GM13976 (cell line): ENCODE measurements around the gene SLC25A23.

ENCODE experiments used
- DNase-seq: peaks from one replicate; pipeline ENCODE4 v3.0.0; 2012; ENCODE audit warnings: low spot score
- CTCF ChIP-seq: IDR thresholded peaks from 2 replicates; pipeline ENCODE4 v1.5.1; 2012; ENCODE audit warnings: borderline replicate concordance, mild to moderate bottlenecking; ENCODE audit not compliant: insufficient read depth; ENCODE audit errors: extremely low read depth, missing control alignments, control extremely low read depth
- in situ Hi-C: fragments of 300-500 bp; cut with MboI; formaldehyde crosslinking; loops from one replicate; pipeline ENCODE4 v1.12.0; 2022; ENCODE audit warnings: low sequenced_read_pairs, mixed read lengths, inconsistent platforms; ENCODE audit not compliant: unreplicated experiment

The SLC25A23 gene

GRCh38 chr19:6480848-6481415 is 21.3 kb upstream of the SLC25A23 start:
- in situ Hi-C loops, result no loop called here
- no peak for TF ChIP-seq CTCF
- DNase-seq, result peak; percentile 43

GRCh38 chr19:6479836-6480398 is 20.3 kb upstream of the SLC25A23 start:
- no peak for DNase-seq
- TF ChIP-seq CTCF, result no peak
- in situ Hi-C loops, result no loop called here

- DNase-seq, result no peak
- no peak for TF ChIP-seq CTCF
- in situ Hi-C loops, result no loop called here
Observed at GRCh38 chr19:6478815-6479214, 19.2 kb upstream of the SLC25A23 start.

GRCh38 chr19:6476896-6477431 is 17.4 kb upstream of the SLC25A23 start:
- DNase-seq, result no peak
- in situ Hi-C loops, result no loop called here
- no peak for TF ChIP-seq CTCF

GRCh38 chr19:6476155-6476895 is 16.7 kb upstream of the SLC25A23 start:
- peak; percentile 84 for DNase-seq
- in situ Hi-C loops, result no loop called here
- no peak for TF ChIP-seq CTCF

GRCh38 chr19:6475321-6476108 is 15.9 kb upstream of the SLC25A23 start:
- in situ Hi-C loops, result no loop called here
- TF ChIP-seq CTCF, result no peak
- DNase-seq, result no peak
